Left lung (tissue), 10 donors: ENCODE results near the gene CCL22. TPM values are rescaled to one million over a fixed set of nuclear protein-coding genes. Genes with fewer than 3 reads are reported as not detected.

Source experiments
- ATAC-seq: fragments of 200-7000 bp; cut with Tn5 transposase; one replicate; pipeline ENCODE4 v1.9.1; 2020; ENCODE audit warnings: moderate library complexity
- DNase-seq, 4 donors: peaks; one replicate each; pipeline ENCODE4 v3.0.0-alpha.2; 2013 to 2020
- H3K27ac ChIP-seq, 2 donors: fragments of 200-600 bp; sonication (generic) in 1 of 2; one replicate each; pipeline versions ENCODE4 v1.5.0 to v1.8.0; 2020 to 2021
- H3K27me3 ChIP-seq, 2 donors: fragments of 200-600 bp; sonication (generic) in 1 of 2; one replicate each; pipeline versions ENCODE4 v1.5.0 to v1.8.0; 2020 to 2021
- H3K36me3 ChIP-seq, 2 donors: fragments of 200-600 bp; sonication (generic) in 1 of 2; one replicate each; pipeline versions ENCODE4 v1.5.0 to v1.8.0; 2020 to 2021
- H3K4me1 ChIP-seq, 2 donors: fragments of 200-600 bp; one replicate each; pipeline ENCODE4 v1.8.0; 2021
- H3K4me3 ChIP-seq, 2 donors: fragments of 200-600 bp; sonication (generic) in 1 of 2; one replicate each; pipeline versions ENCODE4 v1.5.0 to v1.8.0; 2020 to 2021; ENCODE audit warnings: mild to moderate bottlenecking in 1 of 2
- H3K9me3 ChIP-seq, 2 donors: fragments of 200-600 bp; sonication (generic) in 1 of 2; one replicate each; pipeline versions ENCODE4 v1.5.0 to v1.8.0; 2020 to 2021
- CTCF ChIP-seq, 2 donors: fragments of 200-600 bp; sonication (generic) in 1 of 2; IDR thresholded peaks; one replicate each; pipeline versions ENCODE4 v1.5.0 to v1.8.0; 2021; ENCODE audit warnings: antibody characterized with exemption in 2 of 2
- intact Hi-C, 2 donors: fragments of 100-400 bp; cut with DNase I; formaldehyde crosslinking; loops; one replicate each; pipeline versions ENCODE4 v1.11.2 to v1.14.2; 2022
- polyA plus RNA-seq, 6 donors: library from polyadenylated mRNA; unstranded; fragments of 120-200 nt; gene quantifications; one replicate each; pipeline ENCODE4 v1.2.1, GENCODE V29; 2013; ENCODE audit not compliant: insufficient read length in 6 of 6
- total RNA-seq, 2 donors: library from RNA; stranded (reverse); fragmentation: NEBNext Ultra II Directional; extraction: Animal tissue kit (Norgen Biotek cat#: 25700); gene quantifications; one replicate each; pipeline ENCODE4 v1.2.1, GENCODE V29; 2021
- donor health status: DM: no; HTN: yes; CAD: no.
- donor health status: DM: no; HTN: no; CAD: no.

CCL22 gene
- total and polyA plus RNA-seq, 8 donors: 0.08 to 2.4 (median 0.21) TPM

- ATAC-seq (no peak), DNase-seq (no peak)
- intact Hi-C loops: no loop called here
- no peak for TF ChIP-seq CTCF (IDR thresholded peaks at IDR 0.05)
- Histone ChIP-seq H3K4me3 (no peak overlapping the region), H3K27ac (no peak overlapping the region), H3K36me3 (peaks cover 0 to 9% of the 10 kb centered on the region in 2 donors), H3K9me3 (no peaks in the 10 kb centered on the region), H3K27me3 (no peaks in the 10 kb centered on the region), H3K4me1 (peaks cover 5 to 32% of the 10 kb centered on the region in 2 donors)
Measured at GRCh38 chr16:57382535-57383275, 24.1 kb downstream of the CCL22 start.

- ATAC-seq (peak; percentile 45), DNase-seq (no peak)
- H3K36me3 ChIP-seq: peaks cover 0 to 9% of the 10 kb centered on the region in 2 donors
- intact Hi-C loops: no loop called here
- no peaks in the 10 kb centered on the region for H3K9me3 ChIP-seq
- no peak overlapping the region for H3K4me3 ChIP-seq
- H3K27ac ChIP-seq: peak overlapping the region in 1 of 2 donors; percentile 28
- no peak for TF ChIP-seq CTCF (IDR thresholded peaks at IDR 0.05)
- H3K4me1 ChIP-seq: peaks cover 5 to 40% of the 10 kb centered on the region in 2 donors
- no peaks in the 10 kb centered on the region for H3K27me3 ChIP-seq
Measured at GRCh38 chr16:57383276-57384247, 25.0 kb downstream of the CCL22 start.

GRCh38 chr16:57384248-57385070 is 25.9 kb downstream of the CCL22 start:
- no peak overlapping the region for H3K4me3 ChIP-seq
- intact Hi-C loops: no loop called here
- H3K9me3 ChIP-seq: no peaks in the 10 kb centered on the region
- DNase-seq (no peak), ATAC-seq (peak; percentile 24)
- H3K36me3 ChIP-seq: peaks cover 0 to 9% of the 10 kb centered on the region in 2 donors
- peaks cover 5 to 34% of the 10 kb centered on the region in 2 donors for H3K4me1 ChIP-seq
- no peak for TF ChIP-seq CTCF (IDR thresholded peaks at IDR 0.05)
- H3K27ac ChIP-seq: peak overlapping the region in 1 of 2 donors; percentile 28
- no peaks in the 10 kb centered on the region for H3K27me3 ChIP-seq

GRCh38 chr16:57385083-57385482 is 26.5 kb downstream of the CCL22 start:
- Histone ChIP-seq H3K4me1 (peaks cover 5 to 29% of the 10 kb centered on the region in 2 donors), H3K27me3 (no peaks in the 10 kb centered on the region), H3K4me3 (no peak overlapping the region), H3K27ac (no peak overlapping the region), H3K9me3 (no peaks in the 10 kb centered on the region), H3K36me3 (peaks cover 0 to 9% of the 10 kb centered on the region in 2 donors)
- intact Hi-C loops: no loop called here
- TF ChIP-seq CTCF (IDR thresholded peaks at IDR 0.05): no peak
- DNase-seq: no peak
- no peak for ATAC-seq
